NCI-H1694 (cell line): ENCODE results near the gene RPS6KC1.

Source experiments
- DNase-seq: peaks from one replicate; lab custom pipeline; 2025; lab: John Stamatoyannopoulos, UW

Gene RPS6KC1

DNA sequence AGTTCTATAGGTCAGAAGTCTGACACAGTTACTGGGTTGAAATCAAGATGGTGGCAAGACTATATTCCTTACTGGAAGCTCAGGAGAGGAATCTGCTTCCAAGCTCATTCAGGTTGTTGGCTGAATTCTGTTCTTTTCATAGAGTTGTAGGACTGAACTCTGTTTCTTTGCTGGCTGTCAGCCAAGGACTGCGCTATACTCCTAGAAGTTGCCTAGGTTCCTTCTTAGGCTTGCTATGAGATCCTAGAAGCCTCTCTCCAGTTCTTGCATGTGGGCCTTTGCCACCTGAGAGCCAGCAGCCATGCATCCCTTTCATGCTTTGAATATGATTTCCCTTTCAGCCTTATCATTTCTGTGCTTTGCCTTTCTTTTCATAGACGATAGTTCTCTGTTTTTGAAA is 176.4 kb downstream of the RPS6KC1 start:
- DNase-seq: no peak

DNA sequence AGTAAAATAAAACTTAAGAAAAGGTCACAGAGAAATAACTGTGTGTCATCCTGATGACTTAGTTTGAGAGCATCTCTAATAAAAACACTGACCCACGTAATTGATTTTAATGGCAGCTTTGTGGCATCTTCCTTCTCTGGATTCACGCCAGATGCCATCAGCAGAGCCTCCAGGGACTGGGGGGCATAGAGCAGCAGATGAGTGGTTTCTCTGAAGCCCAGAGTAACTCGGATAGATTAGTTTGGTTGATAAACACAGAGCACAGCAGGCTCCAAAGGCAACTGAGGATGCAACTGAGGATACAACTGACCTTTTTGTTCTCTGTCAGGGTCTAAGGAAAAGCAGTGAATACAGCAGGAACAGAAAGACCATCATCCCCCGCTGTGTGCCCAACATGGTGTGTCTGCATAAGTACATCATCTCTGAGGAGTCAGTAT is 180.8 kb downstream of the RPS6KC1 start:
- DNase-seq: no peak

DNA sequence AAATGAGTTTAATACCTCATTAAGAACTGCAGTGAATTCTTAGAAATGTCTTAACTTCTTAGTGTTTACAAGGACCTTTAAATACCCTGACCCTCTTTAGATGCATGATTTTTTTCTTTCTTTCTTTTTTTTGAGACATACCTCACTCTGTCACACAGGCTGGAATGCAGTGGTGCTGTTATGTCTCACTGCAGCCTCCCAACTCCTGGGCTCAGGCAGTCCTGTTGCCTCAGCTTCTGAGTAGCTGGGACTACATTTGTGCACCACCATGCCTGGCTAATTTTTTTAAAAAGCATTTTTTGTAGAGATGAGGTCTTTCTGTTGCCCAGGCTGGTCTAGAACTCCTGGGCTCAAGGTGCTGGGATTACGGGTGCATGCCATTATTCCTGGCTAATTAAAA is 191.8 kb downstream of the RPS6KC1 start:
- DNase-seq: no peak

DNA sequence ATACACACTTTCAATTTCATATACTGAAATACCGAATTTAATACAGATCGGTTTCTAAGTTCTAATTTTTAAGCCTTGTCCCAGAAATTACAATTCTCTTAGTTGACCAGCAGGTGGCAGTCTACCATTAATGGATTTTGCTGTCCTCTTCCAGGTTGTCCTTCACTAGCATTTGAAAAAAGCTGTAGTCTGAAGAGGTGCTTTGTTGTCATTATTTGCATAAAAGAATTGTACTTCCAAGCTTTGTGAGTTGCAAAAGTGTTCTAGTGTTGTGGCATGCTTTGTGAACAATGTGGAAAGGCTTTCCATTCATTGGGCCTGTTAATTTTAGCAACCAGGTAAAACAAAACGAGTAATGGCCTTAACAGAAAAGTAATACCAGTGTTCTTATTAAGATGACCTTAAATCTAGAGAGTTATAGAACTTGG is 193.6 kb downstream of the RPS6KC1 start:
- DNase-seq: peak; percentile 60

DNA sequence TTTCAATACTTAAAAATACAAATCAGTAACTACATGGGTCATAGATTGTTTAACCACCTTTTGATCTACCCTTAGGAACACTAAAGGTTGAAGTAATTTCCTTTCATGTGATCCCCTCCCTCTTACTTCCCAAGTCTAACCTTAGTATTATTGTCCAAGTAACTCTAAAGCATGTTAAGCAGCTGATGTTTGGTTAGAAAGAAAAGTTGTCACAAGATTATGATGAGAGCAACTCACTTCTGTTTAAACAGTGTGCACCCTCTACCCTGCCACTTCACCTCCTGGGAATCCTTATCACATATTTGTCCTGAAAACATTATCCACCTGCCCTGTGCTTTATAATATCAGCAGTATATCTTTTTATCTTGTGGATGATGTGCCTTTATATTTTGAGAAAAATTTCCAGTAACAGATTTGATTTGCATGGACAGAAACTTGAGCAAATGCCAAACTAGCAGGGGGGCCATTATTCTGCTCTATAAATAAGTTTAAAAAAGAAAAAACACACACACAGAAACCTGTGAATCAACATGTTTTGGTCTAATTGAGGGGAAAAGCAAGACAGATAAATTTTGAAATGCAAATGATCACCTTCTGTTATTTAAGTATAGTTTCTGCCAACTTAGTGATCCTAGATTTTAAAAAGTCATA is 194.3 kb downstream of the RPS6KC1 start:
- DNase-seq: no peak

DNA sequence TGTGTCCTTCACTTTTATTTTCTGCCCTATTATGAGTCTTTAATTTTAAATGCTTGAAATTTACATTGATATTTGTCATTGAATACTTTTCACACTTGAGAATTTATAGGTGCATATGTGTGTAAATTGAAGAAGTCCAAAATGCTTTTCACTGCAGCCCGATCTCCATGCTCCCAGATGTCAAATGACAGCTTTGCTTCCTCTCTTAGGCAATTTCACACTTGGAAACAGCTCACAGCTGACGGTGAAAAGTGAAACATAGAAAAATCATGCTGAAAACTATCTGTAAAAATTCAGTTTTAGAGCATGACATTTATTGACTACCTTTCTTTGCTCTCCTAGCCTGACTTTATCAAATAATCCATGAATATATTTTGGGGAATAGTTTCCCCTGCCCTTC is 196.0 kb downstream of the RPS6KC1 start:
- no peak for DNase-seq

DNA sequence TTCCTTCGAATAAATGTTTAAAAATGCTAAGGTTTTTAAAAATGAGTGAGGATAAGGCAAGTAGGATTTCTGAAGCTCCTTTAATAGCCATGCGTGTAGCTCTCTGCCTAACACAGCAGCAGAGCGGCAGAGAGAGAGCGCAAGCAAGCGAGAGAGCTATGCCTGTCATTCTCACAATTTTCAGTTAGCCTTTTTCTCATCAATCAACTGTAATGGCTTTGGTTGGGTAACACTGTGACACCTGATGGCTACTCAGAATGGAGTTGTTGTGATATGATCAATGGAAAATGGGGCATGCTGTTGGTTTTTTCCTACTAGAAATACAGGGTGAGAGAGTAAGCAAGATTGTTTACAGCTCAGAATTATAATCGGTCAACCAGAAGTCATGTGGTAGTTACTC is 198.4 kb downstream of the RPS6KC1 start:
- DNase-seq: no peak

DNA sequence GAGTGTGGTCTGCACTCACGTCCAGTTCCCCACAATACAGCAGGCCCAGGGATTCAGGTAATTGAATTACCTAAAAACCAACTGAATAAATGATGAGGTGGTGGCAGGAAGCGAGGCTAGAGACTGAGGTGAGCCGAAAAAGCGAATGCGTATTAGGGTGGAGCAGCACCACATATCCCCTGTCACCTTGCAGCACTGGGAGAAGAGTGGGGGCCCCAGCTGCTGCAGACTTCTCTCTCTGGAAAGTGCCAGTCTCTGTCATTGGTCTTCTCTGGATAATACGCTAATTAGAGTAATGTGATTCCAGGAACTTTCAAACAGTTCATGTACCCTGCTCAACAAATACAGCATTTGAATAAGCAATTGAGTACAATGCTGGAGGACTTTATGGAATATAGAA is 199.0 kb downstream of the RPS6KC1 start:
- DNase-seq: no peak

DNA sequence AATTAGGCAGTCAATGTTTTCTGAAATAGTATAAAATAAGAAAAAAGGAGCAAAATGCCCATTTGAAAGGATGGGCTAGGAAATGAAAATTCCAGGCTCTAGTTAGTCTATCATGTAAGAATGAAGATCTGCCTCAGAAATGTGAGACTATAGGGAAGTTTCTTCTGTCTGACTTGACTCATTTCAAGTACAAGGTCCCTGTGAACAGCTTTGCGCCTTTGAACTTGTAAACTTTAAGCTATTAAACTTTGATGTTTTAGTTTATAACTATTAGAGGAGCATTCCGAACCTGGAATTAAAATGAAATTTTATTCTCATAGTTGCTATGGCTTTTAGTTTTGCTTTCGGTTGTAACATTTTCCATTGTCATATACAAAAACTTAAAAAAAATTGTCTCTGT is 199.4 kb downstream of the RPS6KC1 start:
- DNase-seq: no peak

DNA sequence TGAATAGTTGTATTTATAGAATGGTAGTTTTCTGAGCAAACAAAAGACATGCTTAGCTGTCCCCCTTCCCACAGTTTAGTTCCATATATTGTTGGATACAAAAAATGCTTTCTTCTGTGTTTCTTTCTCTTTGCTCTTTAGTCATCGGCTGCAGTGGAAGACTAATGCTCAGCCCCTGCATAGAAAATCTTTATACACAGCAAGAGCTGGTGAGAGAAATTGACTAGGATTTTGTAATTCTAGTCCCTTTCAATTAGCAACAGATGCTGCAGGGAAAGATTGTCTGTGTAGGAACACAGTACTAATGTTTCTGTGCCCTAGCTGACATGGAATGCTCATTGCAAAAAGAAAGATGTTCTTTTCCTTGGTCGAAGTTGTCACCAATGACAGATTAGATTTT is 200.9 kb downstream of the RPS6KC1 start:
- no peak for DNase-seq

DNA sequence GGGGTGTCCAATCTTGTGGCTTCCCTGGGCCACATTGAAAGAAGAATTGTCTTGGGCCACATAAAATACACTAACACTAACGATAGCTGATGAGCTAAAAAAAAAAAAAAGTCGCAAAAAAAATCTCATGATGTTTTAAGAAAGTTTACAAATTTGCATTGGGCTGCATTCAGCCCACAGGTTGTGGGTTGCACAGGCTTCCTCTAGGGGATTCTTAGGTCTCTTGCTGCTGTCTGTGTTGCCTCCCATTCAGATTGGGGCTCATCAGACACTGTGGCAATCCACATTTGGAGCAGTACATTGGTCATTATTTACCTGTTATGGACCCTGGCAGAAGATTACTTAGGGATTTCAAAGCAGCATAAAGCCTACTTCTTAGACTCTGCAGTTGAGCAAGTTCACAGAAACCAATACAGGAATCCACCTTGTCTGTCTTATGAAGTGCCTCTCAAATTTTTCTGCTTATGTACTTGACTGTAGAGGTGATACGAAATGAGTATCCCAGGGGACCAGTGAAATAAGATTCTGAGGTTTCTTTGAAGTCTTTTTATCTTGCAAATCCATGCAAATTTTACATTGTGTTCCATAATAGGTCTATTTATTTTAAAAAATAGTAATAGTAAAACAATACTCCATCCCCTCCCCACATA is 205.5 kb downstream of the RPS6KC1 start:
- no peak for DNase-seq

DNA sequence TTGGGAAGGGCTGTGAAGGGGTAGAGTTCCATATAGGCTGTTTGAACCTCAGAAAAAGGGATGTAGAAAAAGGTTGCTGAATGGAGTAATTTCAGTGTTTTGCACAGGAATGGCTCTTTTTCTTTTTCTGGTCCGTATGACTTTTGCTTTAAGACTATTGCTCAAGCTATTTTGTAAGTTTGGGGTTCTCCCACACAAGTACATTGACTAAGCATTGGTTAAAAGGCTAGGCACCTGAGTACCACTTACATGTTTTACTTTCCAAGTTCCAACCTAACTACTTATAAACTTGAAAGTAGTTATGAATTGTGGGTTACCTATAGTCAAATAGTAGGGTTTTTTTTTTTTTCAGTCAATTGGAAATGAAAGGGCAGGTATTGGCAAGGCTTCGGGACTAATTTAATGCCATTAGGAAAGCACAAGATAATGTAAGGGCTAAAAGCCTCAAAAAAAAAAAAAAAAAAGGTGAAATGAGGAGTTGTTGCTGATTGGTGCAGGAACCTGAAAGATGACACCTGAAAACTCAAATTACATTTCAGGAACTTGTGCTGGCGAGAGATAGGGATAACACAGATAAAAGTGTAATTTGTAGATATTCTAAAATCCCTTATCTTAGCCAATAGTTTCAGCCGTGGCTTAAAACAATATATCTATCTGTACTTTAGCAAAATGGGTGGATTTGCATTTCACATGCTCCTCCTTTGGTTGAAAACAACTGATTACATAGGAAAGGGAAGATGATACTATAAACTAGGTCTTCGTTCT is 209.5 kb downstream of the RPS6KC1 start:
- DNase-seq: no peak

DNA sequence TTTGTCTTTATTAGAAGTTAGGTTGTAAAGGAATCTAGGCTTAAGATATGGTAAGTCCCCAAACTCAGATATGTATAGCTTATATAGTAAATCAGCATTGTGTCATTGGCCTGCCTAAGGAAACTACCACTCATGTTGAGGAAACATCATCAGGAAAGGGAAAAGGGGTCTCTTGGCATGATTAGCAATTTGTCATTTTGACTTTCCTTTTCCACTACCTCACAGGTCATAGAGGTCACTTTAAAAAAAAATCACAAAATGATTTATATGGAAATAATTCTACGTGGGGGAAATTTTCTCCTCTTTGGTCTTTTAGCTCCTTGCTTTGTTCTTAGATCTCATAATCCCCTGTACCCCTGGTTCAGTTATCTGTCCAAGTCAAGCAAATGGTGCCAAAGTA is 213.5 kb downstream of the RPS6KC1 start:
- DNase-seq: no peak

DNA sequence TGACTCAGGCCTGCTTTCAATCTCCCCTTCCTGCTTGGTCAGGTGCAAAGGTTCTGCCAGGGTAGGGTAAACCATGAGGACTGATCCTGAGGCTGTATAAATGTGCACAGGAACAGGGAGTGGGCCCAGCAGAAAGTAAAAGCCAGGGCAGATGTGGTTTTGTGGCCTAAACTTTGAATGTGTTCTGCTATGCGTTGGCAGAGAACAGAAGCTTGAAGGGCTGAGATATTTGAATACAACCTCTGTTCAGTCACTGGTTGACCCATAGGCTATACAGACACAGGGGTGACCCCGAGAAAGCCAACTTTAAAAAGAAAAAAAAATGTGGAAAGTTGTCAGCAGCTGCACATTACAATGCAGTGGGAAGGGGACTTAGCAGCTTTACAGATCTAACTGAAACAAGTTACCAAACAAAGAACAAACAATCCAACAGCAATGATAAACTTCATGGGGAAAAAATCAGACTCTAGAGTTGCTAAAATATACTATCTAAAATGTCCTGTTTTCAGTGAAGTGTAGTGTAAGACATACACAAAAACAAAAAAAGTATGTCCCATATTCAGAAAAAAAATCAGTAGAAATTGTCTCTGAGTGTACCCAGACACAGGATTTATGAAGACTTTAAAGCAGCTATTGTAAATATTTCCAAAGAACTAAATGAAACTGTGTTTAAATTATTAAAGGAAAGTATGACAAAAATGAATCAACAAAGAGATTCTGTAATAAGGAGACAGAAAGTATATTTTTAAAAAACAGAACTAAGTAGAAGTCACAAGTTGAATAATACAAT is 216.1 kb downstream of the RPS6KC1 start:
- DNase-seq: no peak

DNA sequence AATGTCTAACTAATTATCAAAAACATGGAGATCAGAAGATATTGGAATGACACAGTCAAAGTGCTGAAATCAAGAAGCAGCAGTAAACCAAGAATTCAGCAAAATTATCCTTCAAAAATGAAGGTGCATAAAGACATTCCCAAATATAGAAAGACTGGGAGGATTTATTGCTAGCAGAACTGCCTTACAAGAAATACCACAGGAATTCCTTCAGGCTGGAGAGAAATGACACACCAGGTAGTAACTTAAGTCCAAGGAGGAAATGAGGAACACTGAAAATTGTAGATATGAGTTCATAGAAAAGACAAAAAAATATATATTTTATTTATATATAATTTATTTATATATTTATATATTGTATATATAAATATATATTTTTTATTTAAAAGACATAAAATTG is 217.2 kb downstream of the RPS6KC1 start:
- no peak for DNase-seq

DNA sequence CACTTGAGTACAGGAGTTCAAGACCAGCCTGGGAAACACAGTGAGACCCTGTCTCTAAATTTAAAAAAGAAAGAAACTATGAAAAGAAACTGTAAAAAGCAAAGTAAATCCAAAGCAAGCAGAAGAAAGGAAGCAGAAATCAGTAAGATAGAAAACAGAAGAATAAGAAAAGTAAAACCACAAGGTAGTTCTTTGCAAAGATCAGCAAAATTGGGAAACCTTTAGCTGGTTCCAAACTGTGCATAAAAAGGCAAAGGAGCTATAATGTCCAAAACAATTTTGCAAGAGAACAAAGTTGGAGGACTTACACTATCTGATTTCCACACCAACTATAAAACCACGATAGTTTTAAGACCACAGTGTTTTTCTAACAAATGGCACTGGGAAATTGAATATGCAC is 218.8 kb downstream of the RPS6KC1 start:
- no peak for DNase-seq

DNA sequence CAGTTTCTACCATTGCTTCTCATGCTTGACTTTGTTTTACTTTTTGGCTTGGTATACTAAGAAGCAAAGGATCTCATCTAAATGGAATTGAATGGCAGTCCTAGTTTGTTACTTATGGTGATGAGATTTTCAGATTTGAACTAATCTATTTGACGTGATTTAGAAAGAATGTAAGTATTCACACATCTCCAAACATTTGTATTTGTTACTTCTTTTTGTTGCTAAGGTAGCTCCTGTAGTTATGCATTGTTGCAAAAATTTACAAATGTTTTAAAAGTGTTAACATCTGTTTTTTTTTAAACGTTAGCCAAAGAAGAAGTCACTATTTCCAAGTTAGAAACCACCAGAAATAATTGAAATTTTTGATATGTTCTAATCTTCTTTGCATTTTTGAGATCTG is 222.5 kb downstream of the RPS6KC1 start:
- no peak for DNase-seq

DNA sequence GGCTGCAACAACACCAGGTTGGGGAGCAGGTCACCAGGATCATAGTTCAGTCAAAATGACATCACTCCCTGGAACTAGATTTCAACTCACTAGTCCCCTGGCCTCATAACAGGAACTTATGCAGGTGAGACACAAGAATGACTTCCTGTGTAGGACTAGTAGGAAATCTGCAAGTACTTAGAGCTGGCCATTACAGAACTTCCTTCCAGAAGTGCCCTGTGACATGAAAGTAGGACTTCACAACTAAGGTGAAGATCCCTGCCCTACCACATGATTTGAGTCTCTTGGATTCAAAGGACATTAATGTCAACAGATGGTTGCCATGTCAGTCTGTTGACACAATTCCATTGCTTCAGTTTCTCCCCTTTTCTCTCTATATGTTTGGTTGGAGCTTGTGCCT is 223.1 kb downstream of the RPS6KC1 start:
- DNase-seq: no peak

DNA sequence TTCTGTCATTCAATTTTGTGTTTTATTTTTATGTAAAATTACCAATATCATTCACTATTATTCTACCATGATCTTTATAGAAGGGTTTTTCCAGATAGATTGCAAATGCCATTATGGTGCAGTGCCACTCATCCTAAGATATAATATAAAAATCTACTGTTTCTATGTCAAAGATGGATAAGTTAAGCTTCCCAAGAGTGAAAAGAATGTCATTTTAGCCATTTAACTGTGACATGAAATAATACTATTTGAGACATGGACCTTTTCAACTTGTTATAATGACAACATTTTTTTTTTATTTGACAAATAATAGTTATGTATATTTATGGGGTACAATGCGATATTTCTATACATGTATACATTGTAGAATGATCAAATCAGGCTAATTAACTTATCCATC is 224.3 kb downstream of the RPS6KC1 start:
- no peak for DNase-seq

DNA sequence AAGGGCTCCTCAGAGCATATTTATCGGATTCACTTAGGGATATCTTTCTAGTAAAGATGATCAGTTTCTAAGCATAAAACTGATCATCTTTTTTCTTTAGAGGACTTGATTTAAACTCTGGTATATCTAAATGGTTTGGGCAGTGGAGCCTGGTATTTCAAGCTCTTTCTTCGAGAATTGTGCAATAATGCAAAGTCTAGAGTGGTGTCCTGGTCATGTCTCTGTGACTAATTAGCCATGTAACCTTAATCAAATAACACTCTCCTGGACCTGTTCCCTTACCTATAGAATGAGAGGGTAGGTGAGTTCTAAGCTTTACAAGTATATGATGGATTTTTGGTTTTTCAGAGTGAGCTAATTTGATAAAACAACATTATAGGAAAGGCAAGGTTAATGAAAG is 225.2 kb downstream of the RPS6KC1 start:
- no peak for DNase-seq

DNA sequence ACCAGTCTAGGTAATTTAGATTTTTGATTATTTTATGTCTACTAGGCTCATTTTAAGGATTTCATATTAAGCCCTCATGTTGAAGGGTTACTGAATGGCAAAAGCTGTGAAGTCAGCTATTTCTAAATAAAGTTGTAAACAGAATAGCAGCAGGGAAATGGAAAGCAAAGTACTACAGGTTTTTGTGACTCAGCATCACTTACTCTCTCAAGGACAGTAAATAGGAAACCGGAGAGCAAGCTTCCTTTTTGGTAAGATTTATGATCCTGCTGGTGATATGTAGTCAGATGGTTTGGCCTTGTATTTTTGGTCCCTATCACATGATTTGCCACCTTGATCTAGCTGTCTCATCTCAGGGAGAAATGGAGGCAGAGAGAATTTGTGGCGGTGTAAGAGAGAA is 226.0 kb downstream of the RPS6KC1 start:
- no peak for DNase-seq

DNA sequence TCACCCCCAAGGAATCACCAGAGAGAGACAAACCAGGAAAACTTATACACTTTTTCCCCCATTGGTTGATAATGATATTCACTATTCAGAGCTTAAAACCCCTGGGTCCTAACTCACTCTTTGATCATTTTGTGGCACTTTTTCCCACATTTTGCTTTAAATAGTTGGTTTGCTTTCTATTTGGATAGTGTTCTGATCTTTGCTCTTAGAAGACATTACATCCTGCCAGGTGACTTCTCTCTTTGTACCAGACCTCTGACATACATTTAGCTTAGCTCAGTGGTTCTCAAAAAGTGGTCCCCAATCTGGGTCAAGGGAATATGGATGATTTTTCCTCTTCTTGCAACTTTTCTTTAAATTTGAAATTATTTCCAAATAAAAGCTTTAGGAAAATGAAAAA is 228.4 kb downstream of the RPS6KC1 start:
- no peak for DNase-seq
